GM23248 (cell line): ENCODE measurements around the gene ASIC2. TPM values are rescaled to one million over a fixed set of nuclear protein-coding genes. Genes with fewer than 3 reads are reported as not detected.

Source experiments
- DNase-seq: peaks from one replicate; pipeline ENCODE4 v3.0.0-alpha.2; 2015
- H2AFZ ChIP-seq: fragments of 200-600 bp; sonication (generic); 2 replicates; pipeline ENCODE4 v1.6.1; 2016; ENCODE audit warnings: antibody characterized with exemption
- H3F3A ChIP-seq: fragments of 200-600 bp; sonication (generic); 2 replicates; pipeline ENCODE4 v1.6.1; 2016; ENCODE audit warnings: mild to moderate bottlenecking, antibody characterized with exemption, mixed run types; ENCODE audit not compliant: insufficient read depth
- H3K27ac ChIP-seq: fragments of 200-600 bp; sonication (generic); 2 replicates; pipeline ENCODE4 v1.5.1; 2016; ENCODE audit warnings: mild to moderate bottlenecking
- H3K27me3 ChIP-seq: fragments of 200-600 bp; sonication (generic); replicated peaks from 2 replicates; pipeline ENCODE4 v1.6.1; 2016; ENCODE audit warnings: mild to moderate bottlenecking; ENCODE audit not compliant: insufficient read depth
- H3K36me3 ChIP-seq: fragments of 200-600 bp; sonication (generic); 2 replicates; pipeline ENCODE4 v1.6.1; 2016; ENCODE audit warnings: low read depth, mild to moderate bottlenecking
- H3K4me1 ChIP-seq: fragments of 200-600 bp; sonication (generic); 2 replicates; pipeline ENCODE4 v1.6.1; 2016; ENCODE audit warnings: mild to moderate bottlenecking; ENCODE audit not compliant: insufficient read depth
- H3K4me2 ChIP-seq: fragments of 200-600 bp; sonication (generic); one replicate; pipeline ENCODE4 v1.6.1; 2016; ENCODE audit warnings: mild to moderate bottlenecking; ENCODE audit not compliant: unreplicated experiment
- H3K4me3 ChIP-seq: fragments of 200-600 bp; sonication (generic); 2 replicates; pipeline ENCODE4 v1.5.1; 2016; ENCODE audit warnings: mild to moderate bottlenecking
- H3K79me2 ChIP-seq: fragments of 200-600 bp; sonication (generic); 2 replicates; pipeline ENCODE4 v1.6.1; 2016; ENCODE audit warnings: mild to moderate bottlenecking; ENCODE audit not compliant: insufficient read depth
- H3K9ac ChIP-seq: fragments of 200-600 bp; sonication (generic); 2 replicates; pipeline ENCODE4 v1.6.1; 2016; ENCODE audit warnings: mild to moderate bottlenecking
- H3K9me2 ChIP-seq: fragments of 200-600 bp; sonication (generic); 2 replicates; pipeline ENCODE4 v1.6.1; 2016; ENCODE audit warnings: mixed run types, mild to moderate bottlenecking, moderate library complexity; ENCODE audit not compliant: insufficient read depth
- H3K9me3 ChIP-seq: fragments of 200-600 bp; sonication (generic); one replicate; pipeline ENCODE4 v1.6.1; 2017; ENCODE audit warnings: low read depth
- H4K20me1 ChIP-seq: fragments of 200-600 bp; sonication (generic); 2 replicates; pipeline ENCODE4 v1.6.0; 2016; ENCODE audit not compliant: insufficient read depth
- EZH2 ChIP-seq: fragments of 200-600 bp; sonication (generic); IDR thresholded peaks from 2 replicates; pipeline ENCODE4 v1.6.1; 2018; ENCODE audit warnings: antibody characterized with exemption, mild to moderate bottlenecking; ENCODE audit not compliant: insufficient read depth, poor library complexity, severe bottlenecking
- EZH2phosphoT487 ChIP-seq: fragments of 200-600 bp; sonication (generic); IDR thresholded peaks from 2 replicates; pipeline ENCODE4 v1.6.1; 2018; ENCODE audit warnings: antibody characterized with exemption, moderate library complexity, mild to moderate bottlenecking, low read depth; ENCODE audit not compliant: insufficient read depth
- WGBS, 2 experiments: methylation state at CpG; one replicate each; pipeline ENCODE4 v1.1.6; 2015 to 2017; ENCODE audit warnings: low lambda C conversion rate in 2 of 2, low coverage in 1 of 2; ENCODE audit errors: missing lambda C conversion rate in 2 of 2; 5-methylcytosine and 5-hydroxymethylcytosine counted together
- in situ Hi-C: fragments of 300-500 bp; cut with MboI; formaldehyde crosslinking; loops from 2 replicates; pipeline ENCODE4 v1.15.0; 2020
- polyA plus RNA-seq: library from polyadenylated mRNA; unstranded; fragments of >200 nt; fragmentation: Nextera tagmentation; extraction: Ambion mirVana; gene quantifications from 2 replicates; pipeline ENCODE4 v1.2.1, GENCODE V29; 2016
- total RNA-seq: library from RNA; depleted of rRNA; stranded (reverse); fragments of >200 nt; shearing (Covaris generic); gene quantifications from 2 replicates; pipeline ENCODE4 v1.2.3, GENCODE V29; 2014

The ASIC2 gene
- total and polyA plus RNA-seq, 2 experiments from 2014 or later: under 0.01 TPM; not detected in 1

DNA sequence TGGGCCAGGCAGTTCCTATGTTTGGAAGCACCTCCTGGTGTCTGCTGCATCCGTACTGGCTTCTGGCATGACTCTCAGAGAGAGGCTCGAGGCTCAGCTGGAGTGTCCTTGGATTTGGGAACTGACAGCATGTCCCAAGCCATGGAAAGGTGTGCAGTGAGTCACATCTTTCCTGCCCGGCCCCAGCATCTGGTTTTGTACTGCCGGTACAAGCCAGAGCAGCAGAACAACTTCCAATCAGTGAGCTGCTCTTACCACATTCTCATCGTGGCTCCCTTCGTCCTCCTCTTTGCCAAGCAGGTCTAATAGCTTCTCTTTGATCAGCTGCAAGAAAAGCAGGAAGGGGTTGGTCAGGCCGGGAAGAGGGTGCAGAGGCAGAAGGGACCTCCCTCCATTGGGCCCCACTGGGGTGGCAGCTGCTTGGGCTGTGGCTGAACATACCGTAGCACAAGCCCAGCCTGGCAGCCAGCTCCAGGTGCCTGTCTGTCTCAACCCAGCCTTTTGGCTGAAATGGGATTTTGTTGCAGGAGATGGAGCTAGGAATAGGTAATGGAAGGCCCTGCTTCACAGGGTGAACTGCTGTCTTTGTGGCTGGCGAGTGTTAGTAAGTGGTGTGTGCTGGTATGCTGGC lies 277.3 kb downstream of the ASIC2 start:
- no peak overlapping the region for H3K4me3 ChIP-seq
- H3K27ac ChIP-seq: no peak overlapping the region
- TF ChIP-seq EZH2: no peak
- TF ChIP-seq EZH2phosphoT487: no peak
- H3K9me3 ChIP-seq: no peaks in the 10 kb centered on the region
- WGBS, 2 experiments: 76 to 79% methylated on average over 9 of the region's 9 CpGs
- H3K9ac ChIP-seq: no peak overlapping the region
- H4K20me1 ChIP-seq: no peaks in the 10 kb centered on the region
- no peaks in the 10 kb centered on the region for H3K36me3 ChIP-seq
- H2AFZ ChIP-seq: no peak overlapping the region
- no peak for DNase-seq
- in situ Hi-C loops: no loop called here
- no peaks in the 10 kb centered on the region for H3K79me2 ChIP-seq
- H3F3A ChIP-seq: peaks cover 5% of the 10 kb centered on the region; the same call in 1 of the 2 replicates
- H3K27me3 ChIP-seq: peaks cover 4% of the 10 kb centered on the region; the same call in 1 of the 2 replicates
- H3K4me2 ChIP-seq: no peak overlapping the region
- H3K4me1 ChIP-seq: peaks cover 9% of the 10 kb centered on the region
- H3K9me2 ChIP-seq: no peaks in the 10 kb centered on the region

DNA sequence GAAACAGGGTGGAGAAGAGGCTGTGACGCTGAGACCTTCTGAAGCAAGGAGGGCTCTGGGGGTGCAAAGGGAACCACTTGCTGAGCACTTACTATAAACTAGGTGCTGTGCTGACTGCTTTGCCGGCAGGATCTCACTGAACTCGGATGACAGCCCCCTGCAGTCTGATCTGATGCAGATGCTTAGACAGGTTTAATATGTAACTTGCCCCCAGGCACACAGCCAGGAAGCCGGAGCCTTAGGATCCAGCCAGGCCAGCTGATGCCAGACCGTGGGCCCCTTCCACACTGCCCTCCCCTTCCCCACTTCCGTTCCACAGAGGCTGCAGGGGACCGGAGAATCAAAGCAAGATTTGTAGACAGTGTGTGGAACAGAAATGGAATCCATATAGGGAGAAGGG lies 278.3 kb downstream of the ASIC2 start:
- Histone ChIP-seq H3K4me2 (no peak overlapping the region), H3K27ac (no peak overlapping the region), H3K27me3 (peaks cover 4% of the 10 kb centered on the region; the same call in 1 of the 2 replicates), H3K9ac (no peak overlapping the region), H3K4me3 (no peak overlapping the region), H4K20me1 (no peaks in the 10 kb centered on the region), H2AFZ (no peak overlapping the region), H3K4me1 (peaks cover 9% of the 10 kb centered on the region), H3F3A (peaks cover 5% of the 10 kb centered on the region; the same call in 1 of the 2 replicates), H3K9me2 (no peaks in the 10 kb centered on the region), H3K36me3 (no peaks in the 10 kb centered on the region), H3K9me3 (no peaks in the 10 kb centered on the region), H3K79me2 (no peaks in the 10 kb centered on the region)
- in situ Hi-C loops: no loop called here
- DNase-seq: no peak
- TF ChIP-seq EZH2phosphoT487 (no peak), EZH2 (no peak)
- 61 to 65% methylated on average over 7 of the region's 7 CpGs for WGBS, 2 experiments

DNA sequence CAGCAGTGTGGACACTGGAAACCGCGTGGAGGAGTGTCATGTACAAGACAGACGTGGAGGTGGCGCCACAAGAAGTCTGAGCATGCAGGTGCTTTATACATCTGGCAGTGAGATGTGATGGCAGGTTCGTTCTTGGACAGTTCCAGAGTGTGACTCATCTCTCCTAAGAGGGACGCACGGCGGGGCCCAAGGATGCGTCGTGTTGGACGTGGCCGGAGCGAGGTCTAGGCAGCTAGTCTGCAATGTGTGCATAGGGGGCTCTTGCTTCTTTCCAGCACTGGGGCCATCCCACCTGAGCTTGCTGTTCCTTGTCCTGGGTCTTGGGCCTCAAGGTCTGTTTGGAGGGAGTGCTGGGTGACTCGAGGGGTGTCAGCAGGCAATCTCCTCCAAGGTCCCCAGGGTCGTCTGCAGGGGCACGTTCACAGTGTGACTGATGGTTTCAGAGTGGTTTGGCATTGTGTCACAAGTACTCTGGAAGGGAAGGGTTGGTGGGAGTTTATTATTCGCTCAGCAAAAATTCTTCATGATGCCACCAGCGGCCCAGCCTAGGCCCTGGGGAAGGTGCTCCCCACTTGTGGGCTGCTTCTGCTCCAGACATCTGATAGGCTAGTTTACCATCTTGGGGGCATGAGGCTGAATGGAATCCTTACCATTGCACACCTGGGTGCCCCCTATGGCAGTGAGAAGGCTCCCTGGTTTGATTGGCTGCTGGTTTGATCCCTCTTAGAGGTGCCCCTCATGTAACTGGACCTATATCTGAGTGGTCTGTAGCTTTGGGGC lies 279.3 kb downstream of the ASIC2 start:
- H3K27me3 ChIP-seq: 0 out of 2 replicates have a peak, but pooled peaks cover under 1% of the 10 kb centered on the region
- no peak for DNase-seq
- peaks cover 5% of the 10 kb centered on the region; the same call in 1 of the 2 replicates for H3F3A ChIP-seq
- H3K36me3 ChIP-seq: no peaks in the 10 kb centered on the region
- no peaks in the 10 kb centered on the region for H3K9me3 ChIP-seq
- 84 to 88% methylated on average over 18 of the region's 18 CpGs for WGBS, 2 experiments
- no peak for TF ChIP-seq EZH2phosphoT487
- TF ChIP-seq EZH2: no peak
- H3K9ac ChIP-seq: no peak overlapping the region
- H2AFZ ChIP-seq: no peak overlapping the region
- H3K79me2 ChIP-seq: no peaks in the 10 kb centered on the region
- H3K4me1 ChIP-seq: peaks cover 9% of the 10 kb centered on the region
- in situ Hi-C loops: no loop called here
- H3K4me3 ChIP-seq: no peak overlapping the region
- H4K20me1 ChIP-seq: no peaks in the 10 kb centered on the region
- no peaks in the 10 kb centered on the region for H3K9me2 ChIP-seq
- no peak overlapping the region for H3K4me2 ChIP-seq
- no peak overlapping the region for H3K27ac ChIP-seq

DNA sequence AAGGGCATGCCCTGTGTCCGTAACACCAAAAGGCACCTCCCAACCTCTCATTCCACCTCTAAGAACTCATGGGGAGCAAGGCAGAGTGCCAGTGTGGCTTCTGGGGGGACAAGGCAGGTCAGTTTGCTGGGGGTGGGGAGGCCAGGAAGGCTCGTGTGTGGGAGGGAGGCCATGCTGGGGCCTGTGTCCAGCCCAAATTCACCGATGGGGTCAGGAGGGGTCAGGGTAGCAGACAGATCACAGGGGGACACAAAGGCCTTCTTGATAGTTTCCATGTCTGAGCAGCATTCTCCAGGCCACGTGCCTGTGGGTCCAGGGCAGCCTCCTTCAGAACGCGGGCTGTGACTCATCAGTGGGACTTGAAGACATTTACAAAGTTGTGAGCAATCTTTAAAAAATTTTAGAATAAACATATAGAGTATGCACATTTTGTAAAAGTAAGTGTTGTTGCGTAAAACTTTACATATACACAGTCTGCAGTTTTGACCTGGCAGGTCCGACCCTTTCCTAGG lies 280.5 kb downstream of the ASIC2 start:
- H3K4me2 ChIP-seq: no peak overlapping the region

More for the DNA sequence above, 280.5 kb downstream of the ASIC2 start:
- Histone ChIP-seq H4K20me1 (no peaks in the 10 kb centered on the region), H3K4me1 (peaks cover 9% of the 10 kb centered on the region), H3K9me3 (no peaks in the 10 kb centered on the region), H3F3A (peaks cover 5% of the 10 kb centered on the region; the same call in 1 of the 2 replicates), H2AFZ (0 out of 2 replicates have a peak overlapping the region, but pooled peaks have one; percentile 41), H3K27me3 (0 out of 2 replicates have a peak, but pooled peaks cover 3% of the 10 kb centered on the region), H3K9me2 (no peaks in the 10 kb centered on the region), H3K27ac (no peak overlapping the region), H3K36me3 (no peaks in the 10 kb centered on the region), H3K79me2 (no peaks in the 10 kb centered on the region), H3K9ac (no peak overlapping the region), H3K4me3 (no peak overlapping the region)
- peak; percentile 97 for DNase-seq
- WGBS, 2 experiments: 23% methylated on average over 8 of the region's 8 CpGs
- in situ Hi-C loops: no loop called here
- TF ChIP-seq EZH2 (no peak), EZH2phosphoT487 (no peak)
